Stimulated activated CD8-positive, alpha-beta memory T cell treated with anti-CD3 and anti-CD28 coated beads, Interleukin-4, amount 100 ng/mL, for 24 hours (primary cell): Measurements from ENCODE around the gene APPL2.
"Not testable (repeated sequence)": the region's sequence is repeated elsewhere in the genome, so short reads cannot be mapped to it uniquely, and the experiment has no call there.

Source experiments
- DNase-seq: peaks from one replicate; pipeline ENCODE4 v3.0.0-alpha.2; 2020; ENCODE audit warnings: low read depth

The APPL2 gene

GRCh38 chr12:105192624-105193225, 43.2 kb downstream of the APPL2 start:
- DNase-seq = no peak

- DNase-seq = no peak
Observed at GRCh38 chr12:105190530-105190929, 45.4 kb downstream of the APPL2 start.

- DNase-seq = no peak
Observed at GRCh38 chr12:105189293-105189692, 46.7 kb downstream of the APPL2 start.

- DNase-seq = not testable (repeated sequence)
Observed at GRCh38 chr12:105183976-105184375, 52.0 kb downstream of the APPL2 start.

GRCh38 chr12:105183406-105183805, 52.6 kb downstream of the APPL2 start:
- not testable (repeated sequence) for DNase-seq

GRCh38 chr12:105179114-105179513, 56.9 kb downstream of the APPL2 start:
- DNase-seq = not testable (repeated sequence)

- no peak for DNase-seq
Observed at GRCh38 chr12:105177208-105177607, 58.8 kb downstream of the APPL2 start.

GRCh38 chr12:105175397-105175990, 60.5 kb downstream of the APPL2 start:
- DNase-seq = no peak

- DNase-seq = no peak
Observed at GRCh38 chr12:105171691-105172436, 64.1 kb downstream of the APPL2 start.

GRCh38 chr12:105170139-105170538, 65.8 kb downstream of the APPL2 start:
- no peak for DNase-seq

- no peak for DNase-seq
Observed at GRCh38 chr12:105168006-105168405, 68.0 kb downstream of the APPL2 start.

- DNase-seq = no peak
Observed at GRCh38 chr12:105167346-105167745, 68.6 kb downstream of the APPL2 start.

GRCh38 chr12:105166736-105167135, 69.2 kb downstream of the APPL2 start:
- DNase-seq = no peak

- DNase-seq = no peak
Observed at GRCh38 chr12:105164068-105164467, 71.9 kb downstream of the APPL2 start.

GRCh38 chr12:105162174-105162573, 73.8 kb downstream of the APPL2 start:
- DNase-seq = no peak

GRCh38 chr12:105158876-105159275, 77.1 kb downstream of the APPL2 start:
- no peak for DNase-seq

- no peak for DNase-seq
Observed at GRCh38 chr12:105157606-105158005, 78.4 kb downstream of the APPL2 start.

GRCh38 chr12:105156260-105156659, 79.7 kb downstream of the APPL2 start:
- no peak for DNase-seq

GRCh38 chr12:105142259-105142658, 93.7 kb downstream of the APPL2 start:
- DNase-seq = no peak

GRCh38 chr12:105141320-105141922, 94.6 kb downstream of the APPL2 start:
- DNase-seq = no peak

GRCh38 chr12:105138248-105138647, 97.7 kb downstream of the APPL2 start:
- no peak for DNase-seq
